GM18505 (cell line): ENCODE measurements around the gene NLGN4X.

ENCODE experiments used
- ATAC-seq: cut with Tn5 transposase; IDR thresholded peaks from one replicate; pipeline ENCODE4 v1.9.1; 2021; ENCODE audit not compliant: unreplicated experiment
- POLR2A ChIP-seq: IDR thresholded peaks from 4 replicates; pipeline ENCODE4 v1.6.1; 2011; ENCODE audit warnings: borderline replicate concordance; ENCODE audit not compliant: insufficient read depth, insufficient read length; ENCODE audit errors: extremely low read depth

NLGN4X gene

GRCh38 chrX:6228720-6229119 lies at the start of gene NLGN4X:
TSS of gene NLGN4X (minus strand) at chrX:6228867. CDS start at chrX:6151466, 77,401 bp downstream.
- TF ChIP-seq POLR2A, result no peak
- no peak for ATAC-seq

GRCh38 chrX:6266041-6266440 lies 37.4 kb upstream of the NLGN4X start:
- ATAC-seq, result no peak
- TF ChIP-seq POLR2A, result no peak

- no peak for ATAC-seq
- no peak for TF ChIP-seq POLR2A
Observed at GRCh38 chrX:6262959-6263358, 34.3 kb upstream of the NLGN4X start.

GRCh38 chrX:6257025-6257424 lies 28.4 kb upstream of the NLGN4X start:
- no peak for TF ChIP-seq POLR2A
- no peak for ATAC-seq

GRCh38 chrX:6244666-6245065 lies 16.0 kb upstream of the NLGN4X start:
- ATAC-seq, result no peak
- TF ChIP-seq POLR2A, result no peak

- ATAC-seq, result no peak
- TF ChIP-seq POLR2A, result no peak
Observed at GRCh38 chrX:6238576-6238975, 9.9 kb upstream of the NLGN4X start.

GRCh38 chrX:6227935-6228334 lies 732 bp downstream of the NLGN4X start:
- no peak for ATAC-seq
- TF ChIP-seq POLR2A, result no peak

- no peak for TF ChIP-seq POLR2A
- no peak for ATAC-seq
Observed at GRCh38 chrX:6227453-6227835, 1.2 kb downstream of the NLGN4X start.

GRCh38 chrX:6226596-6227452 lies 1.8 kb downstream of the NLGN4X start:
- ATAC-seq, result no peak
- TF ChIP-seq POLR2A, result no peak

- ATAC-seq, result no peak
- no peak for TF ChIP-seq POLR2A
Observed at GRCh38 chrX:6225911-6226595, 2.6 kb downstream of the NLGN4X start.

- no peak for ATAC-seq
- TF ChIP-seq POLR2A, result no peak
Observed at GRCh38 chrX:6225288-6225910, 3.3 kb downstream of the NLGN4X start.

GRCh38 chrX:6223516-6223915 lies 5.2 kb downstream of the NLGN4X start:
- TF ChIP-seq POLR2A, result no peak
- ATAC-seq, result peak; percentile 40

GRCh38 chrX:6210230-6210629 lies 18.4 kb downstream of the NLGN4X start:
- ATAC-seq, result no peak
- TF ChIP-seq POLR2A, result no peak
